GM12878 (cell line): ENCODE measurements around the gene BZW1. TPM values are rescaled to one million over a fixed set of nuclear protein-coding genes. Genes with fewer than 3 reads are reported as not detected.

ENCODE experiments used
- ATAC-seq: fragments of 200-7000 bp; cut with Tn5 transposase; 3 replicates; pipeline ENCODE4 v1.9.1; 2020; ENCODE audit warnings: mild to moderate bottlenecking, moderate library complexity
- BruUV-seq: library from RNA; stranded (reverse); fragments of 400-500 nt; replicated peaks from 2 replicates; lab custom pipeline; 2021; lab: Mats Ljungman, UMichigan
- CTCF ChIA-PET: fragments of 300-600 bp; sonication (Branson Sonifier 250); formaldehyde crosslinking; extraction: SDS; loops from one replicate; lab custom pipeline; 2021; ENCODE audit warnings: inconsistent platforms; lab: Yijun Ruan, JAX
- POLR2A ChIA-PET: fragments of 350-600 bp; formaldehyde crosslinking; extraction: SDS; loops from one replicate; lab custom pipeline; 2021; ENCODE audit warnings: inconsistent platforms; lab: Charles Lee
- RAD21 ChIA-PET: fragments of 300-600 bp; sonication (Branson Sonifier 250); formaldehyde crosslinking; loops from one replicate; lab custom pipeline; 2023; ENCODE audit warnings: antibody characterized with exemption; ENCODE audit not compliant: unreplicated experiment; lab: Charles Lee
- SMC1A ChIA-PET: fragments of 300-600 bp; sonication (Branson Sonifier 250); formaldehyde crosslinking; loops from one replicate; lab custom pipeline; 2023; ENCODE audit not compliant: unreplicated experiment, uncharacterized antibody; lab: Charles Lee
- DNase-seq: peaks from one replicate; pipeline ENCODE4 v3.0.0-alpha.2; 2011; ENCODE audit warnings: low read depth, low spot score
- FAIRE-seq: peaks from 3 replicates; lab custom pipeline; 2011; peaks lifted over from hg19 to GRCh38; lab: Jason Lieb, UNC
- H2AFZ ChIP-seq: 2 replicates; pipeline ENCODE4 v1.6.0; 2011; ENCODE audit warnings: low read depth, low read length, control low read depth; ENCODE audit not compliant: control insufficient read depth
- H3K27ac ChIP-seq: 2 replicates; pipeline ENCODE4 v1.5.1; 2011; ENCODE audit warnings: control low read depth; ENCODE audit not compliant: control insufficient read depth, insufficient read depth
- H3K27me3 ChIP-seq, 2 experiments: replicated peaks in 1 of 2; 2 replicates each; pipeline versions ENCODE4 v1.6.0 to v1.6.1; 2011; ENCODE audit warnings: low read length in 1 of 2; ENCODE audit not compliant: control insufficient read depth in 2 of 2, insufficient read depth in 2 of 2
- H3K36me3 ChIP-seq, 2 experiments: 2 replicates each; pipeline ENCODE4 v1.5.1; 2011; ENCODE audit warnings: low read length in 1 of 2; ENCODE audit not compliant: control insufficient read depth in 2 of 2, insufficient read depth in 2 of 2
- H3K4me1 ChIP-seq: 2 replicates; pipeline ENCODE4 v1.6.1; 2011; ENCODE audit warnings: mild to moderate bottlenecking, low read length, moderate library complexity, mixed read lengths; ENCODE audit not compliant: control insufficient read depth, insufficient read depth
- H3K4me2 ChIP-seq: 2 replicates; pipeline ENCODE4 v1.6.0; 2011; ENCODE audit warnings: control low read depth; ENCODE audit not compliant: control insufficient read depth, insufficient read depth
- H3K4me3 ChIP-seq: fragments of 200-600 bp; sonication (generic); 2 replicates; pipeline ENCODE4 v1.5.1; 2016
- H3K79me2 ChIP-seq: 2 replicates; pipeline ENCODE4 v1.6.0; 2011; ENCODE audit warnings: low read length; ENCODE audit not compliant: control insufficient read depth, insufficient read depth
- H3K9ac ChIP-seq: 2 replicates; pipeline ENCODE4 v1.8.0; 2011; ENCODE audit warnings: low read length, control low read depth, mixed read lengths; ENCODE audit not compliant: control insufficient read depth, insufficient read depth
- H3K9me3 ChIP-seq: replicated peaks from 3 replicates; pipeline ENCODE4 v1.5.1; 2011; ENCODE audit warnings: mild to moderate bottlenecking, low read length; ENCODE audit not compliant: control insufficient read depth, insufficient read depth
- H4K20me1 ChIP-seq: 2 replicates; pipeline ENCODE4 v1.6.0; 2011; ENCODE audit not compliant: control insufficient read depth, insufficient read depth
- ATF7 ChIP-seq: fragments of 450-650 bp; IDR thresholded peaks from 2 replicates; pipeline ENCODE4 v1.6.1; 2016; ENCODE audit warnings: low read depth, mild to moderate bottlenecking
- BCL11A ChIP-seq: IDR thresholded peaks from 2 replicates; pipeline ENCODE4 v1.6.1; 2011; ENCODE audit warnings: low read depth, low read length
- CEBPB ChIP-seq, 2 experiments: fragments of 150-350 bp in 1 of 2; IDR thresholded peaks; 2 replicates each; pipeline ENCODE4 v1.6.1; 2012 to 2014; ENCODE audit warnings: low read depth in 2 of 2, low read length in 2 of 2, borderline replicate concordance in 1 of 2, inconsistent platforms in 1 of 2
- NKRF ChIP-seq: fragments of 450-650 bp; conservative IDR thresholded peaks from 2 replicates; pipeline ENCODE4 v1.6.1; 2017; ENCODE audit warnings: mild to moderate bottlenecking, moderate library complexity
- PKNOX1 ChIP-seq: fragments of 450-650 bp; IDR thresholded peaks from 2 replicates; pipeline ENCODE4 v1.6.1; 2016; ENCODE audit warnings: mild to moderate bottlenecking
- SIX5 ChIP-seq: IDR thresholded peaks from 2 replicates; pipeline ENCODE4 v1.6.1; 2011; ENCODE audit warnings: mild to moderate bottlenecking, low read depth, low read length, moderate library complexity; ENCODE audit not compliant: severe bottlenecking
- SMARCA5 ChIP-seq: fragments of 450-650 bp; IDR thresholded peaks from 2 replicates; pipeline ENCODE4 v1.6.1; 2017; ENCODE audit warnings: mild to moderate bottlenecking
- STAT3 ChIP-seq: IDR thresholded peaks from 2 replicates; pipeline ENCODE4 v1.6.1; 2011; ENCODE audit warnings: low read depth, low read length, improper control_type of control experiment
- ZSCAN29 ChIP-seq: fragments of 450-650 bp; IDR thresholded peaks from 2 replicates; pipeline ENCODE4 v1.6.1; 2017; ENCODE audit warnings: mild to moderate bottlenecking, moderate library complexity
- WGBS: methylation state at CpG from one replicate; pipeline ENCODE4 v1.1.6; 2016; ENCODE audit warnings: low lambda C conversion rate; ENCODE audit not compliant: insufficient replicate concordance, insufficient coverage; ENCODE audit errors: missing lambda C conversion rate; 5-methylcytosine and 5-hydroxymethylcytosine counted together
- in situ Hi-C: fragments of 300-500 bp; cut with MboI; formaldehyde crosslinking; loops from 9 replicates; pipeline ENCODE4 v1.14.3; 2018; ENCODE audit warnings: mixed read lengths
- intact Hi-C: fragments of 100-400 bp; cut with micrococcal nuclease; formaldehyde crosslinking; loops from one replicate; pipeline ENCODE4 v1.14.2; 2022; ENCODE audit not compliant: unreplicated experiment
- polyA plus RNA-seq, 11 experiments: library from polyadenylated mRNA; depleted of rRNA in 4 of 11; unstranded in 6 of 11; stranded (reverse) in 5 of 11; fragments of >200 nt; fragmentation: Nextera tagmentation in 4 of 11; fragmentation: Illumina TruSeq in 1 of 11; extraction: Ambion mirVana in 4 of 11; extraction: Trizol in 1 of 11; gene quantifications; 1 replicate in 1 of 11; 2 replicates in 10 of 11; pipeline versions ENCODE4 v1.2.1 to v1.2.3, GENCODE V29; 2011 to 2016; ENCODE audit warnings: inconsistent platforms in 2 of 11, missing spikeins in 2 of 11, low read depth in 1 of 11
- total RNA-seq, 4 experiments: library from RNA; depleted of rRNA in 3 of 4; stranded (reverse); fragments of >200 nt in 3 of 4; fragmentation: Illumina TruSeq in 1 of 4; extraction: Trizol in 1 of 4; gene quantifications; 2 replicates each; pipeline versions ENCODE4 v1.2.1 to v1.2.3, GENCODE V29; 2013 to 2021

Gene BZW1
- total and polyA plus RNA-seq, 10 of the 15 experiments (the other 5 are each of a cell fraction or from before 2014, with no cell fraction given): 186 to 349 (median 269) TPM

GRCh38 chr2:200829258-200829655, 17.5 kb downstream of the BZW1 start (continued):
- TF ChIP-seq NKRF (no peak), ZSCAN29 (no peak), ATF7 (no peak), CEBPB (IDR thresholded peaks at IDR 0.05; ENCODE audit: borderline replicate concordance in 1 of 2, low read depth in 2 of 2, low read length in 2 of 2) (no peak), STAT3 (no peak)

- Histone ChIP-seq H3K9me3 (no peaks in the 10 kb centered on the region; the same call in 1 of the 3 replicates), H3K27ac (no peak overlapping the region), H4K20me1 (no peaks in the 10 kb centered on the region), H3K36me3 (no peaks in the 10 kb centered on the region), H3K79me2 (no peaks in the 10 kb centered on the region), H3K4me2 (no peak overlapping the region), H2AFZ (no peak overlapping the region), H3K27me3 (no peaks in the 10 kb centered on the region), H3K4me1 (no peaks in the 10 kb centered on the region), H3K9ac (no peak overlapping the region), H3K4me3 (no peak overlapping the region)
- POLR2A ChIA-PET: no interaction called here
- no peak for ATAC-seq
- WGBS: 54% methylated on average over 4 of the region's 4 CpGs
- SMC1A ChIA-PET: no interaction called here
- intact Hi-C loops (no loop called here), in situ Hi-C loops (no loop called here)
- no peak for FAIRE-seq
- TF ChIP-seq SMARCA5 (no peak), SIX5 (no peak), BCL11A (no peak), PKNOX1 (no peak)
- no TSS peak for BruUV-seq
- CTCF ChIA-PET: no interaction called here
- DNase-seq: no peak
- RAD21 ChIA-PET: no interaction called here
Measured at GRCh38 chr2:200834701-200835100, 23.0 kb downstream of the BZW1 start.
